OCI-LY7 (cell line): Measurements from ENCODE around the gene DDC. TPM values are rescaled to one million over a fixed set of nuclear protein-coding genes. Genes with fewer than 3 reads are reported as not detected.

Experiments used
- BruUV-seq: library from RNA; stranded (reverse); fragments of 400-500 nt; replicated peaks from 2 replicates; lab custom pipeline; 2021; lab: Mats Ljungman, UMichigan
- CTCF ChIA-PET: fragments of 300-600 bp; sonication (Branson Sonifier 250); formaldehyde crosslinking; loops from one replicate; lab custom pipeline; 2022; ENCODE audit warnings: antibody characterized with exemption; ENCODE audit not compliant: unreplicated experiment; lab: Charles Lee
- POLR2A ChIA-PET: fragments of 300-600 bp; sonication (Branson Sonifier 250); formaldehyde crosslinking; loops from one replicate; lab custom pipeline; 2022; ENCODE audit warnings: antibody characterized with exemption; lab: Charles Lee
- DNase-seq: peaks from one replicate; pipeline ENCODE4 v3.0.0-alpha.2; 2015; ENCODE audit warnings: low spot score
- H2AFZ ChIP-seq: fragments of 200-600 bp; sonication (generic), shearing (Covaris generic); 2 replicates; pipeline ENCODE4 v1.6.1; 2014; ENCODE audit warnings: mild to moderate bottlenecking, antibody characterized with exemption, low read length, moderate library complexity
- H3K27ac ChIP-seq: fragments of 200-600 bp; sonication (generic); 2 replicates; pipeline ENCODE4 v1.5.1; 2014; ENCODE audit warnings: mixed run types, low read depth, mild to moderate bottlenecking, moderate library complexity, low read length, inconsistent platforms; ENCODE audit not compliant: poor library complexity, severe bottlenecking
- H3K36me3 ChIP-seq: fragments of 200-600 bp; sonication (generic); 2 replicates; pipeline ENCODE4 v1.6.1; 2014; ENCODE audit warnings: mild to moderate bottlenecking, antibody characterized with exemption, low read length, moderate library complexity, mixed read lengths; ENCODE audit not compliant: insufficient read depth
- H3K4me1 ChIP-seq: fragments of 200-600 bp; sonication (generic); 2 replicates; pipeline ENCODE4 v1.5.1; 2014; ENCODE audit warnings: mild to moderate bottlenecking, low read length; ENCODE audit not compliant: insufficient read depth, poor library complexity, severe bottlenecking
- H3K4me2 ChIP-seq: fragments of 200-600 bp; sonication (generic); 2 replicates; pipeline ENCODE4 v1.6.1; 2014; ENCODE audit warnings: mild to moderate bottlenecking, low read length
- H3K4me3 ChIP-seq: fragments of 200-600 bp; sonication (generic); 2 replicates; pipeline ENCODE4 v1.5.1; 2014; ENCODE audit warnings: mild to moderate bottlenecking, low read depth, low read length; ENCODE audit not compliant: poor library complexity, severe bottlenecking
- H3K79me2 ChIP-seq: fragments of 200-600 bp; sonication (generic); 2 replicates; pipeline ENCODE4 v1.6.1; 2016; ENCODE audit warnings: low read depth, mild to moderate bottlenecking, low read length, moderate library complexity, mixed read lengths; ENCODE audit not compliant: insufficient read depth
- H3K9me2 ChIP-seq: fragments of 200-600 bp; sonication (generic); 2 replicates; pipeline ENCODE4 v1.6.1; 2016; ENCODE audit warnings: mild to moderate bottlenecking, low read length, mixed read lengths; ENCODE audit not compliant: insufficient read depth
- H3K9me3 ChIP-seq: fragments of 200-600 bp; sonication (generic); 2 replicates; pipeline ENCODE4 v1.6.1; 2014; ENCODE audit warnings: mild to moderate bottlenecking, mixed run types, low read length, mixed read lengths
- H4K20me1 ChIP-seq: fragments of 200-600 bp; sonication (generic); 2 replicates; pipeline ENCODE4 v1.6.1; 2014; ENCODE audit warnings: mild to moderate bottlenecking, antibody characterized with exemption, low read length, moderate library complexity, mixed read lengths; ENCODE audit not compliant: insufficient read depth
- CTCF ChIP-seq: fragments of 200-600 bp; sonication (generic); conservative IDR thresholded peaks from 2 replicates; pipeline ENCODE4 v1.5.1; 2014; ENCODE audit warnings: mild to moderate bottlenecking, antibody characterized with exemption, low read length, moderate library complexity, mixed read lengths
- EZH2phosphoT487 ChIP-seq: fragments of 200-600 bp; sonication (generic); IDR thresholded peaks from 2 replicates; pipeline ENCODE4 v1.6.1; 2018; ENCODE audit warnings: low read depth, borderline replicate concordance, mild to moderate bottlenecking, mixed run types, antibody characterized with exemption, low read length, moderate library complexity, mixed read lengths
- intact Hi-C: fragments of 100-400 bp; cut with micrococcal nuclease; formaldehyde crosslinking; loops from one replicate; pipeline ENCODE4 v1.10.0; 2022; ENCODE audit not compliant: unreplicated experiment
- total RNA-seq, 2 experiments: library from RNA; depleted of rRNA in 1 of 2; stranded (reverse); fragments of >200 nt in 1 of 2; shearing (Covaris generic) in 1 of 2; gene quantifications; 2 replicates each; pipeline ENCODE4 v1.2.3, GENCODE V29; 2014 to 2022

DDC gene
- total RNA-seq, 2 experiments from 2014 or later, result not detected

DNA sequence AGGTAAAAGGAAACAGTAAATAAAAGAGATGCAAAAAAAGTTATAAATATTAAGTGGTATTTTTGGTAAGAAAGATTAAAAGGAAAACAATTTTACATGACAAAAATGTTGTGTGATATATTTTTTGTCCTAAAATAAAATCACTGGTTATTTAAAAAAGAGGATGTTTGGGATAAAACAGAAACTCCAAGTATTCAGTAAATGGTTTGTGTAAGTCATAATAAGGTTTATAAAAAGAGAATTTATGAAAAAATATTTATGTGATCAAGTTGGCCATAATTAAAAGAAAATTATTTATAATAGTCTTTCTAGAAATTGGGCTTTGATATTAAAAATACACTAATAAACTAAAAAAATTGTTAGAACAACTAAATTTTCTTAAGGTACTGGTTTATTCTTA, 76.8 kb downstream of the DDC start:
- Histone ChIP-seq H2AFZ (no peak overlapping the region), H3K36me3 (no peaks in the 10 kb centered on the region), H3K4me3 (no peak overlapping the region), H3K4me1 (no peaks in the 10 kb centered on the region), H3K9me3 (peaks cover 24% of the 10 kb centered on the region; the same call in 1 of the 2 replicates), H3K27ac (no peak overlapping the region), H3K79me2 (no peaks in the 10 kb centered on the region), H4K20me1 (no peaks in the 10 kb centered on the region), H3K9me2 (no peaks in the 10 kb centered on the region), H3K4me2 (no peak overlapping the region)
- ChIA-PET CTCF (no interaction called here), POLR2A (no interaction called here)
- no peak for TF ChIP-seq EZH2phosphoT487
- no peak for TF ChIP-seq CTCF
- no TSS peak for BruUV-seq
- intact Hi-C loops, result no loop called here
- DNase-seq, result no peak

DNA sequence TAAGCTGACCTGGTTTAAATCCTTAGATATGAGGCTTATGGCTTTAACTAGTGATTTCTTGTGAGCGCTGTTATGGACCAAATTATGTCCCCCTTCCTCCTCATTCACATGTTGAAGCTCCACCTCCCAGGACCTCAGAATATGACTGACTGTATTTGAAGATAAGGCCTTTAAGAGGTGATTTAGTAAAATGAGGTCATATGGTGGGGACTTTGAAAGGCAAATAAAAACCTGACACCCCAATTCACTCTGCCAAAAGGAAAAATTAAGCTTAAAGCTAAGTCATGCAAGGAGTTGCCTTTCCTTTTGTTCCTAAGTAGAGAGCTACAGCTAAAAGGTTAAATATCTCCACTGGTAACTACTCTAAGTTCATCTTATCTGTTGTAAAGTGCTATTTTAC, 78.7 kb downstream of the DDC start:
- Histone ChIP-seq H3K4me2 (no peak overlapping the region), H4K20me1 (no peaks in the 10 kb centered on the region), H3K9me3 (peaks cover 24% of the 10 kb centered on the region; the same call in 1 of the 2 replicates), H3K4me1 (no peaks in the 10 kb centered on the region), H2AFZ (no peak overlapping the region), H3K36me3 (no peaks in the 10 kb centered on the region), H3K4me3 (no peak overlapping the region), H3K79me2 (no peaks in the 10 kb centered on the region), H3K9me2 (no peaks in the 10 kb centered on the region), H3K27ac (no peak overlapping the region)
- intact Hi-C loops, result no loop called here
- no peak for DNase-seq
- no TSS peak for BruUV-seq
- ChIA-PET POLR2A (interaction anchor here (1.4 kb wide), 1 partner anchor 10 kb away, joined by 4 read pairs; no protein-coding TSS in a partner anchor), CTCF (interaction anchor here (0.6 kb wide), 1 partner anchor 21 kb away, joined by 3 read pairs; no protein-coding TSS in a partner anchor)
- no peak for TF ChIP-seq CTCF
- TF ChIP-seq EZH2phosphoT487, result no peak

GRCh38 chr7:50481867-50482266, 83.3 kb downstream of the DDC start:
- Histone ChIP-seq H3K9me2 (no peaks in the 10 kb centered on the region), H3K4me3 (no peak overlapping the region), H3K27ac (no peak overlapping the region), H2AFZ (no peak overlapping the region), H3K9me3 (0 out of 2 replicates have a peak, but pooled peaks cover under 1% of the 10 kb centered on the region), H3K36me3 (no peaks in the 10 kb centered on the region), H3K4me2 (no peak overlapping the region), H3K79me2 (no peaks in the 10 kb centered on the region), H3K4me1 (no peaks in the 10 kb centered on the region), H4K20me1 (no peaks in the 10 kb centered on the region)
- no TSS peak for BruUV-seq
- CTCF ChIA-PET, result no interaction called here
- intact Hi-C loops, result no loop called here
- POLR2A ChIA-PET, result interaction anchor here (0.7 kb wide), 1 partner anchor 512 kb away, joined by 3 read pairs; no protein-coding TSS in a partner anchor
- TF ChIP-seq CTCF, result no peak
- no peak for TF ChIP-seq EZH2phosphoT487
- no peak for DNase-seq
